ENCODE measurements around the gene WWTR1.

- no peak for TF ChIP-seq CTCF (IDR thresholded peaks at IDR 0.05)
- no peak for TF ChIP-seq POLR2A (IDR thresholded peaks at IDR 0.05)
- no peak for TF ChIP-seq POLR2AphosphoS5 (IDR thresholded peaks at IDR 0.05)
These were observed 94.7 kb downstream of the WWTR1 start for GRCh38 chr3:149563114-149563513.
